NCI-H82 treated with DMSO at 0.1 percent for 48 hours (cell line): ENCODE measurements around the gene DCAF12L1.

ENCODE experiments used
- DNase-seq: peaks from one replicate; lab custom pipeline; 2025; ENCODE audit not compliant: unreplicated experiment; lab: John Stamatoyannopoulos, UW

DCAF12L1 gene

GRCh38 chrX:126552313-126553022 is at the start of gene DCAF12L1:
Gene DCAF12L1, minus strand, starts transcription at chrX:126552814. Its CDS starts 206 bp downstream, at chrX:126552608.
- no peak for DNase-seq

DNA sequence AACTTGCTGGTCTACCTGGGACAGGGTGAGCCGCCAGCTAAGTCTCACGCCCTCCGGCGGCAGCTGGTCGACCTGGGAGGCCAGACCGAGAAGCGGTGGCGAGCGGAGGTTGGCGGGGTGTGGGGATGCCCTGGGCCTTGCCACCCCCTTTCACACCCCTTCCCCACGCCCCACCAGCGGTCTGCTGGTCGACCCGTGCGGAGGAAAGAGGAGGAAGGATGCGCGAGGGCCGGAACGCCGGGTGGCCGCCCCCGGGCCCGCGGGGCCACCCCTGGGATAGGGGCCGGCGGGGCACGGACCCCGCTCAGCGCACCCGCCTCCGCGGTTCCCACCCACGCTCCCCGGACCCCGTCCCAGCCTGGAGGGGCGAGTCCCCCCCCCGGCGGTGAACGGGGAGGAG is 28.3 kb upstream of the DCAF12L1 start:
- DNase-seq: no peak

DNA sequence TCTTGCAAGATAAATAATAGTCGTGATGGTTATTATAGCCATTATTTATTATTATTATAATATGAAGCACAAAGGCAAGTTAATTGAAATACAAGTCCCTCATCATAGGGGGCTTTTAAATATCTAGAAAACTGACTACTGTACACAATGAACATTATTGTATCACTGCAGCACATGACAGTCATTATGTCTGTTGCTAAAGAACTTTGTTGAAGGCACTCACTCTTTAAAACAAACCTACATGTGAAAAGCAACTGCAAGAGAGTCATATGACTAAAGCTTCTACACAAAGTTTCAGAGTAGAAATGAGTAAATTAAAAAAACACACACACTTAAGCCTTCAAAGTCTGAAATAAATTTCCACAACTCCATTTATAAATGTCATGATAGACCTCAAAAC is 23.3 kb upstream of the DCAF12L1 start:
- DNase-seq: no peak

DNA sequence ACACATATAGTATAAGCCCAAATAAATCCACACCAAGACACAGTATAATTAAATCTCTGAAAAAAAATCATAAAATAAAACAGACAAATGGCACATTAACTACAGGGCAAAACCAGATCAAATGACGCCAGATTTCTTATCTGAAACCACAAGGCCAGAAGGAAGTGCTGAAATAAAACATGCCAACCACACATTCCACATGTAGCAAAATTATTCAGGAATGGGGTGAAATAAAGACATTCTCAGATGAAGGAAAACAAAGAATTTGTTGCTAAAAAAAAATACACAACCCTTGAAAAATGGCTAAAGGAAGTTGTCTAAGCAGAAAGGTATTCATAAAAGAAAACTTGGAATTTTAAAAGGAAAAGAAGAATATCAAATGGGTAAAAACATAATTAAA is 4.5 kb upstream of the DCAF12L1 start:
- DNase-seq: no peak

DNA sequence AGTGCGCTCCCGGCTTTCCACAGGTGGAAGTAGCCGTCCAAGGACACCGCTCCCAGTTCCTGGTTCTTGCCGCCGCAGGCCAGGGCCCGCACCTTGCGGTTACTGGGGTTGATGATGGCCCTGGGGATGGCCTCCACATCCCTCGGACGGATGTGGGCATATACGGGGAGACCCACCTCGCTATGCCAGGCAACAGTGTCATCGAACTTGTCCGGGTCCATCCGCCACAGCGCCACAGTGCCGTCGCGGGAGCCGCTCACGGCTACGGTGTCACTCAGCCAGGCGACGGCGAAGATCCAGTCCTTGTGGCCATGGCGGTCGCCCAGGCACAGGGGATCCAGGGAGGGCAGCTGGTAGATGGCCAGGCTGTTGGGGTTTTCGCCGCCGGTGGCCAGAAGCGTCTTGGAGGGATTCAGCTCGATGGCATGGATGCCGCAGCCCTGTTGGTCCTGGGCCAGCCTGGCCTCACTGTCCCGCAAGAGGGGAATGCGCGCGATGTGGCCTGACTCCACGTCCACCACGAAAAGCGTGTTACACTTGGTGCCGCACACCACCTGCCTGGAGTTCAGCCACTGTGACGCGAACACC is 795 bp downstream of the DCAF12L1 start:
- no peak for DNase-seq

DNA sequence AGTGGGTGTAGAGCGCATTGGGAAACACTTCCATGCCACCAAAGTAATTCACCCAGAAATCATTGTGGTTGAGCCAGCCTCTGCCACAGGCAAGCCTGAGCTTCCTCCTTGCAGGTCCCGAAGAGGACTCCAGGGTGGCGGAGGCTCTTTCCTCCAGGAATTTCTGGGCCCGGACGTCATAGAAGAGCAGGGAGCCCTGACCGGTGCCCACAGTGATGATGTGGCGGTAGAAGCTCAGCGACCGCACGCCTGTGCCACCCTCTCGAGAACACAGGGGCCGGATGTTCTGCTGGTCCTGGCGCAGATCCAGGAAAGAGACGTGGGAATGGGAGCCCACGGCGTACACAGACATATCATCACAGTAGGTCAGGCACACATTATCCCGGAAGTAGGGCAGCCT is 1.3 kb downstream of the DCAF12L1 start:
- no peak for DNase-seq

- DNase-seq: no peak
Observed at GRCh38 chrX:126550816-126551215, 1.8 kb downstream of the DCAF12L1 start.

- DNase-seq: no peak
Observed at GRCh38 chrX:126509923-126510322, 42.7 kb downstream of the DCAF12L1 start.
